ENCODE data around the gene FAM53A.

GRCh38 chr4:1600811-1601532 lies 83.1 kb downstream of the FAM53A start:
- TF ChIP-seq, protein P1, sequence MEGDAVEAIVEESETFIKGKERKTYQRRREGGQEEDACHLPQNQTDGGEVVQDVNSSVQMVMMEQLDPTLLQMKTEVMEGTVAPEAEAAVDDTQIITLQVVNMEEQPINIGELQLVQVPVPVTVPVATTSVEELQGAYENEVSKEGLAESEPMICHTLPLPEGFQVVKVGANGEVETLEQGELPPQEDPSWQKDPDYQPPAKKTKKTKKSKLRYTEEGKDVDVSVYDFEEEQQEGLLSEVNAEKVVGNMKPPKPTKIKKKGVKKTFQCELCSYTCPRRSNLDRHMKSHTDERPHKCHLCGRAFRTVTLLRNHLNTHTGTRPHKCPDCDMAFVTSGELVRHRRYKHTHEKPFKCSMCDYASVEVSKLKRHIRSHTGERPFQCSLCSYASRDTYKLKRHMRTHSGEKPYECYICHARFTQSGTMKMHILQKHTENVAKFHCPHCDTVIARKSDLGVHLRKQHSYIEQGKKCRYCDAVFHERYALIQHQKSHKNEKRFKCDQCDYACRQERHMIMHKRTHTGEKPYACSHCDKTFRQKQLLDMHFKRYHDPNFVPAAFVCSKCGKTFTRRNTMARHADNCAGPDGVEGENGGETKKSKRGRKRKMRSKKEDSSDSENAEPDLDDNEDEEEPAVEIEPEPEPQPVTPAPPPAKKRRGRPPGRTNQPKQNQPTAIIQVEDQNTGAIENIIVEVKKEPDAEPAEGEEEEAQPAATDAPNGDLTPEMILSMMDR (IDR thresholded peaks at IDR 0.05; ENCODE audit: low read depth, low read length, missing input control), result no peak
- no peak for TF ChIP-seq JUND (IDR thresholded peaks at IDR 0.05)
- TF ChIP-seq RAD21 (IDR thresholded peaks at IDR 0.05), result no peak
